ENCODE results near the gene RAPGEF5.

DNA sequence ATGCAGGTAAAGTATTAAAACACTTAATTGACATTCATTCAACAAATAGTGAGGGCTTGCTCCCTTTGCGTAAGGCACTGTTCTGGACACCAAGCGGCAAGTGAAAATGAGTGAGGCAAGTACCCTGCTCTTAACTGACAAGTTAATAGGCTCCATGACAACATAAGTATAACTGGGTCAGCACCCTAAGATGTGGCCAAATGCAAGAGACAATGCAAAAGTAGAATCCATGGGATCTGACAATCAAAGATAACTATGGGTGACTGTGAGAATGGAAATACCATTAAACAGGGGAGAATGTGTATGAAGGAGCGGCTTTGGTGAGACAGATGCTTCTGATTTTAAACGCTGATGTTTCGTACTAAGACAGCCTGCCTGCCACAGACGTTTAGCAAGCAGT lies 160.5 kb downstream of the RAPGEF5 start:
- TF ChIP-seq, protein P1, sequence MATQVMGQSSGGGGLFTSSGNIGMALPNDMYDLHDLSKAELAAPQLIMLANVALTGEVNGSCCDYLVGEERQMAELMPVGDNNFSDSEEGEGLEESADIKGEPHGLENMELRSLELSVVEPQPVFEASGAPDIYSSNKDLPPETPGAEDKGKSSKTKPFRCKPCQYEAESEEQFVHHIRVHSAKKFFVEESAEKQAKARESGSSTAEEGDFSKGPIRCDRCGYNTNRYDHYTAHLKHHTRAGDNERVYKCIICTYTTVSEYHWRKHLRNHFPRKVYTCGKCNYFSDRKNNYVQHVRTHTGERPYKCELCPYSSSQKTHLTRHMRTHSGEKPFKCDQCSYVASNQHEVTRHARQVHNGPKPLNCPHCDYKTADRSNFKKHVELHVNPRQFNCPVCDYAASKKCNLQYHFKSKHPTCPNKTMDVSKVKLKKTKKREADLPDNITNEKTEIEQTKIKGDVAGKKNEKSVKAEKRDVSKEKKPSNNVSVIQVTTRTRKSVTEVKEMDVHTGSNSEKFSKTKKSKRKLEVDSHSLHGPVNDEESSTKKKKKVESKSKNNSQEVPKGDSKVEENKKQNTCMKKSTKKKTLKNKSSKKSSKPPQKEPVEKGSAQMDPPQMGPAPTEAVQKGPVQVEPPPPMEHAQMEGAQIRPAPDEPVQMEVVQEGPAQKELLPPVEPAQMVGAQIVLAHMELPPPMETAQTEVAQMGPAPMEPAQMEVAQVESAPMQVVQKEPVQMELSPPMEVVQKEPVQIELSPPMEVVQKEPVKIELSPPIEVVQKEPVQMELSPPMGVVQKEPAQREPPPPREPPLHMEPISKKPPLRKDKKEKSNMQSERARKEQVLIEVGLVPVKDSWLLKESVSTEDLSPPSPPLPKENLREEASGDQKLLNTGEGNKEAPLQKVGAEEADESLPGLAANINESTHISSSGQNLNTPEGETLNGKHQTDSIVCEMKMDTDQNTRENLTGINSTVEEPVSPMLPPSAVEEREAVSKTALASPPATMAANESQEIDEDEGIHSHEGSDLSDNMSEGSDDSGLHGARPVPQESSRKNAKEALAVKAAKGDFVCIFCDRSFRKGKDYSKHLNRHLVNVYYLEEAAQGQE (IDR thresholded peaks at IDR 0.05; ENCODE audit: low read depth): no peak
- TF ChIP-seq MAX (IDR thresholded peaks at IDR 0.05) (no peak), POLR2A (IDR thresholded peaks at IDR 0.05; ENCODE audit: borderline replicate concordance, extremely low read depth, insufficient read depth, insufficient read length) (no peak), YY1 (IDR thresholded peaks at IDR 0.05; ENCODE audit: extremely low read depth, insufficient replicate concordance, low read depth, low read length) (no peak), EGR1 (IDR thresholded peaks at IDR 0.05; ENCODE audit: low read depth) (no peak), EZH2phosphoT487 (IDR thresholded peaks at IDR 0.05; ENCODE audit: borderline replicate concordance) (no peak), POLR2AphosphoS5 (IDR thresholded peaks at IDR 0.05; ENCODE audit: low read depth, low read length) (no peak), ZFX (IDR thresholded peaks at IDR 0.05) (no peak)
- TF ChIP-seq, protein P2, sequence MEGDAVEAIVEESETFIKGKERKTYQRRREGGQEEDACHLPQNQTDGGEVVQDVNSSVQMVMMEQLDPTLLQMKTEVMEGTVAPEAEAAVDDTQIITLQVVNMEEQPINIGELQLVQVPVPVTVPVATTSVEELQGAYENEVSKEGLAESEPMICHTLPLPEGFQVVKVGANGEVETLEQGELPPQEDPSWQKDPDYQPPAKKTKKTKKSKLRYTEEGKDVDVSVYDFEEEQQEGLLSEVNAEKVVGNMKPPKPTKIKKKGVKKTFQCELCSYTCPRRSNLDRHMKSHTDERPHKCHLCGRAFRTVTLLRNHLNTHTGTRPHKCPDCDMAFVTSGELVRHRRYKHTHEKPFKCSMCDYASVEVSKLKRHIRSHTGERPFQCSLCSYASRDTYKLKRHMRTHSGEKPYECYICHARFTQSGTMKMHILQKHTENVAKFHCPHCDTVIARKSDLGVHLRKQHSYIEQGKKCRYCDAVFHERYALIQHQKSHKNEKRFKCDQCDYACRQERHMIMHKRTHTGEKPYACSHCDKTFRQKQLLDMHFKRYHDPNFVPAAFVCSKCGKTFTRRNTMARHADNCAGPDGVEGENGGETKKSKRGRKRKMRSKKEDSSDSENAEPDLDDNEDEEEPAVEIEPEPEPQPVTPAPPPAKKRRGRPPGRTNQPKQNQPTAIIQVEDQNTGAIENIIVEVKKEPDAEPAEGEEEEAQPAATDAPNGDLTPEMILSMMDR (IDR thresholded peaks at IDR 0.05 in 2 of 3, conservative IDR thresholded peaks at IDR 0.05 in 1 of 3; ENCODE audit: borderline replicate concordance in 1 of 3, insufficient read depth in 1 of 3, low read depth in 2 of 3, low read length in 2 of 3): no peak
